Adipose tissue (tissue), 3 donors: ENCODE measurements around the gene NKD1. TPM values are rescaled to one million over a fixed set of nuclear protein-coding genes. Genes with fewer than 3 reads are reported as not detected.
"Not testable (repeated sequence)": the region's sequence is repeated elsewhere in the genome, so short reads cannot be mapped to it uniquely, and the experiment has no call there.

Source experiments
- H3K27ac ChIP-seq: one replicate; pipeline ENCODE4 v1.5.1; 2013; ENCODE audit warnings: low read depth, low read length
- WGBS, 3 donors: extraction: QIAGEN DNeasy Blood & Tissue Kit; methylation state at CpG; one replicate each; pipeline ENCODE4 v1.1.7; 2013; 5-methylcytosine and 5-hydroxymethylcytosine counted together
- polyA plus RNA-seq, 3 donors: library from polyadenylated mRNA; stranded (reverse); fragments of 200-250 nt; gene quantifications; one replicate each; pipeline ENCODE4 v1.2.3, GENCODE V29; 2013
- donor health status: healthy with polysubstance abuse.
- donor health status: Bipolar disorder and iron deficiency.
- donor health status: healthy.

The NKD1 gene, protein sequence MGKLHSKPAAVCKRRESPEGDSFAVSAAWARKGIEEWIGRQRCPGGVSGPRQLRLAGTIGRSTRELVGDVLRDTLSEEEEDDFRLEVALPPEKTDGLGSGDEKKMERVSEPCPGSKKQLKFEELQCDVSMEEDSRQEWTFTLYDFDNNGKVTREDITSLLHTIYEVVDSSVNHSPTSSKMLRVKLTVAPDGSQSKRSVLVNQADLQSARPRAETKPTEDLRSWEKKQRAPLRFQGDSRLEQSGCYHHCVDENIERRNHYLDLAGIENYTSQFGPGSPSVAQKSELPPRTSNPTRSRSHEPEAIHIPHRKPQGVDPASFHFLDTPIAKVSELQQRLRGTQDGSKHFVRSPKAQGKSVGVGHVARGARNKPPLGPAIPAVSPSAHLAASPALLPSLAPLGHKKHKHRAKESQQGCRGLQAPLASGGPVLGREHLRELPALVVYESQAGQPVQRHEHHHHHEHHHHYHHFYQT
- 1 to 10 TPM in 2 of 3 donors, under 1 TPM in 1; 0.31 to 1.3 (median 1.1) TPM for polyA plus RNA-seq

DNA sequence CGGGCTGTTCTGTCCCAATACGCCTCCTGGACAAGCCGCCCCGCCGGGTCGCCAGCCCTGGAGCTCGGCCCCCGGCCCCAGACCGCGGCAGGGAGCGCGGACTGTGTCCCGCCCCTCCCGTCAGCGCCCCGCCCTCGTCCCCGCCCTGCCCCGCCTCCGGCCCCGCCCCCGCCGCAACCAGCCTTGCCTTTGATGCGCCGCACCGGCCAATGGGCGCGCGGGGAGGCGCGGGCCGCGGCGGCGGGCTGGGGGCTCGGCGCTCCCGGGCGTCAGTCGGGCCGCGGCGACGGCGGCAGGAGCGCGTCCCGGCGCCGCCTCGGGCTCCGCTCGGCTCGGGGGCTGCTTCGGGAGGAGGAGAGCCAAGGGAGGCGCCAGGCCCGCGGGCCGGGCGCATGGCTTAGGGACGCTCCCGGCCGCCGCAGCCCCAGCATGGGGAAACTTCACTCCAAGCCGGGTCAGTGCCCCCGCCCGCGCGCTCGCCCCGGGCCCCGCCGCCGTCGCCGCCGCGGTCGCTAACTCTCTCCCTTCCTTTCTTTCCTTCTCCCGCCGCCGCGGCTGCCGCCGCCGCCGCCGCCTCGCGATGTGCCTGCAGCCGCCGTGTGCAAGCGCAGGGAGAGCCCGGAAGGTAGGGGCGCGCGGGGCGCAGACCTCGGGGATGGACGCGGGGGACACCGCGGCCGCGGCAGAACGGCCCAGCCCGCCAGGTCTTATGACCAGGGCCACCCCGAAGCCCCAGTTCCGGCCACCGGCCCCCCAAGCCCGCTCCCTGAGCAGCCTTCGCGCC, at the start of gene NKD1:
Gene NKD1, plus strand, starts transcription at position 272 of the 784 bp plus-strand sequence. Its CDS starts 158 bp downstream, at position 430.
- H3K27ac ChIP-seq: no peak within 1 kb of the TSS
- WGBS, 3 donors: 0 to 1% (median 1%) methylated on average over 48 to 99 of the region's 113 CpGs

DNA sequence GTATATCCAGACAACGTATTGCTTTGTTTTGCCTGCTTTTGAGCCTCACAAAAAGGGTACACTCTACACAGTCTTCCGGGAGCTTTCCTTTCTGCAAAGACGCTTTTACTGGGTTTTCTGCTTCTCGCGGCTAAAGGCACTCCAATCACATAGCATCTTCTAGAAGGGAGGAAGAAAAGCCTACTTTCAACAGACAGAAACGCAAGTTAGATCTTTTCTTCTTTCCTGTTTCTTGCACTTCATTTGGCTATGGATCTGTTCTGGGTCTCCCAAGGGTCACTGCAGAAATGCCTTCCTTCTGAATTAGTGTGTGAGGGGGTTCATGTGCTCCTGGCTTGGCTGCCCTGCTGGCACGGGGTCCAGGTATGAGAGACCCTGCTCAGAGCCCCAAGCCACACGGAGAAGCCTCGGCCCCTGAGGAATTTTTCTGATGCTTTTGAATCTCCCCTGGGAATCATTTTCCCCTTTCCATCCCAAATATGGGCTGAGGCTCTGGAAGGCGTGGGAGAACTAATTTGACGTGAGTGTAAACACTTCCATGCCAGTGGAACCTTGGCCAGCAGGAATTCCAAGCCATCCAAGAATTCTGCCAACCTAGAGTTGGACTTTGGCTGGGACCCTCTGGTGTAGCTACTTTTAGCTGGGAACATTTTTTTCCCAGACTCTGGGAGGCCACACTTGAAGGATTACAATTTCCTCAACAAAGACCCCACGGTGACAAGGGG, 49.6 kb upstream of the NKD1 start:
- 49 to 59% (median 51%) methylated on average over 12 of the region's 12 CpGs for WGBS, 3 donors
- no peak overlapping the region for H3K27ac ChIP-seq

DNA sequence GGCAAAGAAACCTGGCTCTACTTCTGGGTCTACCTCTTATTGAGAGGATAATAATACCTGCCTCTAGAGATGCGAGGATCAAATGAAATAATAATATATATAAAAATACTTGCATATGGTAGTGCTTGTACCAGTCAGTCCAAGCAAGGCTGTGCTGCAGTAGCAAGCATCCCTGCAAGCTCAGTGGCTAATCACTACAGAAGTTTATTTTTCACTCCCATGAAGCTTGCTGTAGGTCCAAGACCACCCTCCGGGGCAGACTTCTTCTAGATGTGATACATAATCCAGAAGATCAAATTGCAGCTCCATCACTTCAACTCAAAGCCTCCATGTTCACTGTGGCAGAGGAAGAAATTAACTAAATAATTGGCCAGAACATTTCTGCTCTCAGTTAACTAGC, 48.9 kb upstream of the NKD1 start:
- no peak overlapping the region for H3K27ac ChIP-seq

DNA sequence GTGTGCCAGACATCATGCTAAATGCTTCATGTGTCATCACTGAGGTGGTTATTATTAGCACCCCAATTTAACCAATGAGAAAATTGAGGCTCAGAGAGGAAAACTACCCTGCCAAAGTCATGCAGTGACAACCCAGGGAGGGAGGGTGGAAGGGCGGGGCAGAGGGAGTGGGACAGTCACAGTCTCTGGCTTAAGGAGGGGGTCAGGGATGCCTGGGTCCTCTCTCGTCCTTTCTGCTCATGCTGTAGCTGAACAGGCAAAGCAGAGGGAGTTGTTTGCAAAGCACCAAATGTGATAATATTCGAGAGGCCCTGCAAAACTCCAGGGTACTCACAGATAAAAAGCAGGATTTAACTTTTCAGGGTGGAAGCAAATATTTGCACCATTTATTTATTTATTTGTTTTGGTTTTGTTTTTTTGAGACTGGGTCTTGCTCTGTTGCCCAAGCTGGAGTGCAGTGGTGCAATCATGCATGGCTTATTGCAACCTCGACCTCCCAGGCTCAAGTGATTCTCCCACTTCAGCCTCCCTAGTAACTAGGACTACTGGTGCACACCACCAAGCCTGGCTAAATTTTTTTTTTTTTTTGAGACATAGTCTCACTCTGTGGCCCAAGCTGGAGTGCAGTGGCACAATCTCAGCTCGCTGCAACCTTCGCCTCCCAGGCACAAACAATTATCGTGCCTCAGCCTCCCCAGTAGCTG, 47.9 kb upstream of the NKD1 start:
- 85 to 92% (median 87%) methylated on average over 7 of the region's 7 CpGs for WGBS, 3 donors
- H3K27ac ChIP-seq: no peak overlapping the region

More for the DNA sequence above, 48.9 kb upstream of the NKD1 start:
- WGBS, 3 donors: 92 to 96% (median 92%) methylated on average over 2 of the region's 2 CpGs

DNA sequence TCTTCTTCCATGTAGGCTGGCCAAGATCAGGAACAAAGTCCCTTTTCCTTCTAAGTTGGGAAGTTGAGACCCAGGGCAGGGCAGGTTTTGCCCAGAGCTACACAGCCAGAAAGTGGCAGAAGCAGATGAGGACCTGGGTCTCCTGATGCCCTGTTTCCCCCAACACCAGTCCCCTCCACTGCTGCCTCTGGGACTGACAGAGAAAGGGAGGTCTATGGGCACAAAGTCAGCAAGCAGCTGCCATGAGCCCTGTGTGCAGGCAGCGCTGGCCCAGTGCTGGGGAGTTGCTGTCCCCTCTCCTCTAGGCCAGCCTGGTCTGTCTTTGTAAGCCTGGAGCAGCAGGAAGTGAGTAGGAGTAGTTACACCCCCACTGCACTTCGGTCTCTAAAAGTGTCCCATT, 46.9 kb upstream of the NKD1 start:
- no peak overlapping the region for H3K27ac ChIP-seq
- WGBS, 3 donors: 78 to 92% (median 86%) methylated on average over 2 of the region's 2 CpGs

DNA sequence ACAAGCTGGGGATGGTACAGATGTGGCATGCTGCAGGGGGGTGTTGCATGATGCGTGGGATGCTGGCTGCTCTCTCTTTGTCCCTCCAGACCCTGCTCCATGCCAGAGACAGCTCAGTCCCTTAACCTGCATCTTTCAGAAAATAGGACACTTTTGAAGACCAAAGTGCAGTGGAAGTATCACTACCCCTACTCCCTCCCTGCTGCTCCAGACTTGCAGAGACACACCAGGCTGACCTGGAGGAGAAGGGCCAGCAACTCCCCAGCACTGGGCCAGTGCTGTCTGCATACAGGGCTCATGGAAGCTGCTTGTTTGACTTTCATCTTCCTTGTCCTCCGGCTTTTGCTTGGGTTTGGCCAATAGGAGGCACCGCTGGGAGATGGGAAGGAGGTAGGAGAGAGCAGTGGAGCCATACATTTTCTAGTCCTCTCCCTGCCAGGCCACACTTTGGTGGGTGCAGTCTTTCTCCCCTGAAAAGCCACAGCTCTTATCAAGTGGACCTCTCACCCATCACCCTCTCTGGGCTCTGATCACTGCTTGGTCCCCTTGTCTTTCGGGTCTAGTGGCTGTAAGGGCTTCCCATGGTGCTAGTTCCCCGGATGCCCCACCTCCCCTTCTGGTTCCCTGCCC, 46.1 kb upstream of the NKD1 start:
- H3K27ac ChIP-seq: no peak overlapping the region
- 73 to 85% (median 81%) methylated on average over 5 of the region's 5 CpGs for WGBS, 3 donors

DNA sequence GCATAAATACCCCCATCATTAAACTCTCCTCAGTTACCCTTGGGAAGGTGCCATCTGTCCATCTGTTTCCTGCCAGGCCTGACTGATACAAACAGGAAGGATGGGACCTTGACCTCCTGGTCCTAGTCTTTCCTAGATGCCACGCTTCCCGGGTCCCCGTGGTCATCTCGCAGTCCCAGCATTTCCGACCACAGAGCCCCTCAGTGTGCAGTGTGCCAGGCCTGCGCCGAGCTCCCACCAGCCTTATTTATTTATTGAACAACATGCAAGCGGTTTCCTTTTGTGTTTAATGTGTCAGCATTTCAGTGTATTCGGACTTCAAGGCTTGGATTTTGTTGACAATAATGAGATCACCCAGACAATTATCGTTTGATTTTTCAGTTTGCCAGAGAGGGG, 45.6 kb upstream of the NKD1 start:
- 44 to 61% (median 58%) methylated on average over 10 of the region's 10 CpGs for WGBS, 3 donors
- H3K27ac ChIP-seq: no peak overlapping the region

DNA sequence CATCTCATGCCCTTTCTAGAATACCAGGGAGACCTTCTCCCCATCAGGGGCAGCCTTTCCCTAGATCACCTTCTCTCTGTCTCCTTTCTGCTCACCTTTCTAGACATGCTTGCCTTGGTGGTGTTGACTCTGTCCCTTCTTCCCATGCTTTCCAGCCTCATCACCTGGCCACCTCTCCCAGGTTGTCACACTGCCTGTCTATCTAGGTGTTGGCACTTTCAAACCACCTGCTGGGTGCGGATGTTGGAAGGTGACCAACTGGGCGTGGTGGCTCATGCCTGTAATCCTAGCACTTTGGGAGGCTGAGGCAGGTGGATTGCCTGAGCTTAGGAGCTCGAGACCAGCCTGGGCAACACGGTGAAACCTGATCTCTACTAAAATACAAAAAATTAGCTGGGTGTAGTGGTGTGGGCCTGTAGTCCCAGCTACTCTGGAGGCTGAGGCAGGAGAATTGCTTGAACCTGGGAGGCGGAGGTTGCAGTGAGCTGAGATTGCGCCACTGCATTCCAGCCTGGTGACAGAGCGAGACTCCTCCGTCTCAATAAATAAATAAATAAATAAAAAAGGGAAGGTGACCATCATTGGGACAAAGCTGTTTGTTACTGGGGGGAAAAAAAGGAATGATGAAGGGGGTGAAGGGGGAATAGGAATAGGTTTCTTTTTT, 44.2 kb upstream of the NKD1 start:
- WGBS, 3 donors: 84 to 91% (median 86%) methylated on average over 8 of the region's 8 CpGs

DNA sequence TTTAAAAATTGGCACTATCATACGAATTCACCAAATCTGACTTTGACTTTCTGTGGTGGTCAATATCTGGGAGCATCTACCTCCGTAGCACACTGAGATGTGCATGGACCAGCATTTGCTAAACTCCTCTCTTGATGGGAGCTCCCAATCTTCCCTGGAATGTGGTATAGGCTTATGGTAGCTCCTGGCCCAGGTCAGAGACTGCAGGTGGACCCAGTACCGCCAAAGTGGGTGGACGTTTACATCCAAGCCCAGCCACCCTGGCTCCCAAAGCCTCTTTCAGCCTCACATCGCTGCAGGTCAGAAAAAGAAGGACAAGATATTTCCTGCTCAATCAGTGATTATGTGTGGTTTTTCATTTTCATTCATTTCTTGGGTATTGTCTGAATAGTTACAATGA, 43.1 kb upstream of the NKD1 start:
- 78 to 84% (median 83%) methylated on average over 5 of the region's 5 CpGs for WGBS, 3 donors
- H3K27ac ChIP-seq: no peak overlapping the region

More for the DNA sequence above, 44.2 kb upstream of the NKD1 start:
- not testable (repeated sequence) for H3K27ac ChIP-seq

DNA sequence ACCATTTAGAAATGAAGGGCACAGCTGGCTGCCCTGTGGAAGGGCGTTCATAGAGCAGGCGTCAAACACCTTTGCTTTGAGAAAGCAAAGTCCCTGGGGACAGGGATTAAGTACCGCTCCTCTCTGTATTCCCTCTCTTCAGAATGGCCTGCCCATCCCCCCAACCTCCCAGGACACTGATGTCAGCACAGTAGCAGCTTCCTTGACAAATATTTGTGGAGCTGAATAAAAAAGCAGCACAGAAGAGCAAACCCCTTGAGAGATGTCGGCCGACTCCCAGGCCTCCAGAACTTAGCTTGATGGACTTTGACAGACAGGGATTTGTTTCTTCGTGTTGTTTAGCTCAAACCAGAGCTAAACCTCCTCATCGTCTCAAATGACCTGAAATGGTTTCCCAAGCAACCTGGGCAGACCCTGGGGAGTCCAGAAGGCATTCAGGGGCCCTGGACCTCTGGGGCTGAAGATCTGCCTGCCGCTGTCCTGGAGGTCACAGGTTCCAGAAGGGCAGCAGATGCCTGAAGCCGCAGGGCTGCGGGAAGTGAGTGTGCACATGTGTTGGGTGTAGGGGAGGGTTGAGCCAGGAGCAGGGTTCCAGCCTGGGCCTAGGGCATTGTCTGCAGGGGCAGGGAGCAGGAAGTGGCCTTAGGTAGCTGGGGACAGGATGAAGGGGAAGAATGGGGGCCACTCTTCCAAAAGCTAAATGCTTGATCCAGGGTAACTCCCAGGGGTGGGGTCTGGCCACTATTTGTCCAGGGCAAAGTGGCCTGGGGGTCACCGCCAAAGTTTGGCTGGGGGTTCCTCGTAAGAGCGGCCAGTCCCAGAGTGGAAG, 42.3 kb upstream of the NKD1 start:
- H3K27ac ChIP-seq: no peak overlapping the region
- 73 to 78% (median 76%) methylated on average over 13 of the region's 13 CpGs for WGBS, 3 donors

DNA sequence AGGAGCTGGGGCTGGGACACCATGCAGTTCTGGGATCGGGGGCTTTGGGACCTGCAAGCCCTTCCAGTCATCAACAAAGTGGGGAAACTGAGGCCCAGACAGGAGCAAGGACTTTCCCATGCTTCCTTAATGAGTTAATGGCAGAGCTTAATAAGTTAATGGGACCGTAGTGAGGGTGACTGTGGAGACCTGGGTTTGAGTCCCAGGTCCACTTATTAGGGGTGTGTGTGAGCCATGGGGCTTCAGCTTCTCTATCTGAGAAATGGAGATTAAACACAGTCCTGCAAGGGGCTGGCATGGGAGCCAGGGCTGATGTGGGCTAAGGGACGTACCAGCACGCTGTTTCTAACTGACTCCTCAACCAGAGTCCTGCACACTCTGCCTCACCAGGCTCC, 41.7 kb upstream of the NKD1 start:
- 87 to 92% (median 90%) methylated on average over 4 of the region's 4 CpGs for WGBS, 3 donors
- no peak overlapping the region for H3K27ac ChIP-seq

DNA sequence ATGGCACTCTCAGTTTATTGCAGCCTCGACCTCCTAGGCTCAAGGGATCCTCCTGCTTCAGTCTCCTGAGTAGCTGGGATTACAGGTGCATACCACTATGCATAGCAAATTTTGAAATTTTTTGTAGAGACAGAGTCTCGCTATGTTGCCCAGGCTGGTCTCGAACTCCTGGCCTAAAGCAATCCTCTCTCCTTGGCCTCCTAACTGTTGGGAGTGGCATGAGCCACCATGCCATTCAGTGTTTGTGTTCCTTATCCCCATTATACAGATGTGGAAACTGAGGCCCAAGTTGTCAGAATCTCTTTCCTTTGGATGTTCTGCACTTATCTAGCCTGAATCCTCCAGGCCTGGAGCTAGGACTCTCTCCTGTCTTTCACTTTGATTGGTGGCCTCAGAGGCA, 40.8 kb upstream of the NKD1 start:
- H3K27ac ChIP-seq: no peak overlapping the region
- 80 to 84% (median 82%) methylated on average over 3 of the region's 3 CpGs for WGBS, 3 donors

DNA sequence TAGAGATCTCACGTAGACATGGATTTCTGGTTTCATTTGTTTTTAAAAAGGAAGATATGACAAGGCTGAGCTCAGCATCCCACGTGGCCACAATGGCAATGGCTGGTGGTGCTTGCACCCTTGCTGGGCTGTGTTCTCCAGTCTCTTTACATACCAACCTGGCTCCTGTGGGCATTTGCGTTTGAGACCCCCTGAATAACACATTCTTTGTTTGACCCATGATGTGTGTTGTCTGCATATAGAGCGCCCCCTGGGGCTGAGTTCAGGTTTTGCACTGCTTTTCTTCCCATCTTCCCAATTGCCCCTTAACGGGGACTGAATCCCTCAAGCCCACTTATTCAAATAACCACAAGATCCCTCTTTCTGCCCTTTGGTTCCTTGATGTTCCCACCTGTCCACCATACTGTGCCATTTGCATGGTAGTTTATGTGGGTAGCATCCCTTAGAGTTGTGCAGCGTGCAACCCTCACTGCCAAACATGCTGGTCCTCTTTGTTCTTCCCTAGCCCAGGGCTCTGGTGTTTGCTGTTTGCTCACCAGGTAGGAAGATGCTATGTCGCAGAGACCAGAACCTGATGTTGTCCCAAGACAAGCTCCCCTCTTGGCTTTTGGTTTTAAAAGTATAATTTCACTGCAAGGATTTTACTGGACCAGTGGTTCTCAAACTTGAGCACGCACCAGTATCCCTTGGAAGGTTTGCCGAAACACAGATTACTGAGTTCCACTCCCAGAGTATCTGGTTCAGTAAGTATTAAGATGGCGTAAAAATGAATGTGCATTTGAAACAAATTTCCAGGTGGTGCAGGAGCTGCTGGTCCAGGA, 38.5 kb upstream of the NKD1 start:
- 60 to 64% (median 62%) methylated on average over 10 of the region's 10 CpGs for WGBS, 3 donors
- H3K27ac ChIP-seq: no peak overlapping the region

DNA sequence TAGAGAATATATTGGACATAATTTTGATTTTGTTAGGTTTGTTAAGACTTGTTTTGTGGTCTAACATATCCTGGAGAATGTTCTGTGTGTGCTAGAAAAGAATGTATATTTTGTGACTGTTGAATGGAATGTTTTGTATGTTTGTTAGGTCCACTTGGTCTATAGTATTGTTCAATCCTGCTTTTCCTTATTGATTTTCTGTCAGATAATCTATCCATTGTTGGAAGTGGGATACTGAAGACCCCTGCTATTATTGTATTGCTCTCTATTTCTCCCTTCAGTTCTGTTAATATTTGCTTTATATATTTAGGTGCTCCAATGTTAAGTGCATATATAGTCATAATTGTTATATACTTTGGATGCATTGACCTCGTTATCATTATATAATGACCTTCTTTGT, 33.0 kb upstream of the NKD1 start:
- 90 to 96% (median 93%) methylated on average over 1 of the region's 1 CpG for WGBS, 3 donors

DNA sequence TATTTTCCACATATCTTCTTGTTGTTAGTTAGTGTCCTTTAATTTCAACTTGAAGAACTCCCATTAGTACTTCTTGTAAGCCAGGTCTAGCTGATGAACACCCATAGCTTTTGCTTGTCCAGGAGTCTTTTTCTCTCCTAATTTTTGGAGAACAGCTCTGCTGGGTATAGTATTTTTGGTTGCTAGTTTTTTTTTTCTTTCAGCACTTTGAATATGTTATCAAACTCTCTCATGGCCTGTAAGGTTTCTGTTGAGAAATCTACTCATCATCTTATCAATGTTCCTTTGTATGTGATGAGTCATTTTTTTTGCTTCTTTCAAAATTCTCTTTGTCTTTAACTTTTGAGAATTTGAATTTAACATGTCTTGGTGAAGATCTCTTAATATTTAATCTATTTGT, 31.8 kb upstream of the NKD1 start:
- no peak overlapping the region for H3K27ac ChIP-seq

More for the DNA sequence above, 33.0 kb upstream of the NKD1 start:
- H3K27ac ChIP-seq: no peak overlapping the region

DNA sequence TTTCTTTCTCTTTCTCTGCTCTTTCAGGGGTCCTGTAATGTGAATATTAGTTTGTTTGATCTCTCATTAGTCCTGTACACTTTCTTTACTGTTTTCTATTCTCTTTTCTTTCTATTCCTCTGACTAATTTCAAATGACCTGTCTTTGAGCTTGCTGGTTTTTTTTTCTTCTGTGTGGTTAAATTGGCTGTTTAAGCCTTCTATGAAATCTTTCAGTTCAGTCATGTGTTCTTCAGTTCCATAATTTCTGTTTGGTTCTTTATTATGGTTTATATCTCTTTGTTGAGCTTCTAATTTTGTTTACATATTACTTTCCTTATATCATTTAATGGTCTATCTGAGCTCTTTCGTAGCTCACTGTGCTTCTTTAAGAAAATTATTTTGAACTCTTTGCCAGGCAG, 31.3 kb upstream of the NKD1 start:
- WGBS, 3 donors: 92 to 97% (median 94%) methylated on average over 1 of the region's 1 CpG
- no peak overlapping the region for H3K27ac ChIP-seq
